Erythroblast (primary cell): ENCODE measurements around the gene WDR64.

Experiments used
- GATA1 ChIP-seq: IDR thresholded peaks from 2 replicates; pipeline ENCODE4 v1.6.1; 2011; ENCODE audit warnings: low read depth, mild to moderate bottlenecking, control low read depth, low read length, moderate library complexity
- POLR2A ChIP-seq: IDR thresholded peaks from 2 replicates; pipeline ENCODE4 v1.6.1; 2011; ENCODE audit warnings: mild to moderate bottlenecking, low read length

DNA sequence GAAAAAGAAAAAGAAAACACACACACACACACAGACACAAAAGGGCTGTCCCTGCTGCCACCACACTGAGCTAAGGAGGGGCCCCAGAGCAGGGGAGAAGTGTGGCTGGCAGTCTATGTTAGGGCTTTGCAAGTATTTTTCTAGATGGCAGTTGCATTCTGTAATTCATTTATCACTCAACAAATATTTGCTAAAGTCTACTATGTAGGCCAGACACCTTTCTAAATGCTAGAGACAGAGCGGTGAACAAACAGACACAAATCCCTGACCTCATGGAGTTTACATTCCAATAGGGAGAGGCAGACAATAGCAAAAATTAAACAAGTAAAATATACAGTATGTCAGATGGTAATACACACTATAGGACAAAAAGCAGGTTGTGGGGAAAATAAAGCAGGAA lies 20.2 kb downstream of the WDR64 start:
- TF ChIP-seq POLR2A (no peak), GATA1 (no peak)
